ENCODE data around the gene DYNC1I1. TPM values are rescaled to one million over a fixed set of nuclear protein-coding genes. Genes with fewer than 3 reads are reported as not detected.

The DYNC1I1 gene
- total RNA-seq, 1 donor from 2014 or later: 2.3 TPM

DNA sequence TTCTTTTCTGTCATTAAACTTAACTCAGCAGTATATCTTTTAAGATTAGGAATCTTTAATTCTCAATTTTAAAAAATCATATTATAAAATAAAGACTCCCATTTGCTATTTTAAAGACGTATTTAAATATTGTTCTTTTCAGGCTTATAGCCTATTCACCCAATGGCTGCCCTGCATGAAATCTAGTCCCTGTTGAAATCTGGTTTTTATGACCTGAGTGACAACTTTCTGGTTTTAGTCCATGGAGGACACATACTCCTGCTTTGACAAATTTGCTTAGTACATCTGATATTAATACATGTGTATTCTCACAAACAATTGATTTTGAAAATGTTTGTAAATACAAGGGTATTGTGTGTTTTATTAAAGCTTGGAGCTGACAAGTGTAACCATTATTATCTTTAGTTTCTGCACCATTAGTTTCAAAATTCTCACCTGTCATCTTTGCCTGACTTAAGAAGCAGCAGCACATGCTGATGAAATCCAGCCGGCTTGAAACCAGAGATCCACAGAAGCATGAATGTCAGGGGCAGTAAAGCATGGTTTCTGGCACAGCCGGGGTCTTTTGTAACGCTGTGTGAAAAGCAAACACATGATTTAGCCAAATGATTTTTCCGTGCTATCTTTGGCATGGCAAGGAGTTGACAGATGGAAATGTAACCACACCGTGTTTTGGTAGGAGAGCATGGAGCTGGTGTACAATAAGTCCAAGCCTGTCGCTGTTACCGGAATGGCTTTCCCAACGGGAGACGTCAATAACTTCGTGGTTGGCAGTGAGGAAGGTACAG is 262.8 kb downstream of the DYNC1I1 start:
- ATAC-seq: no peak
- no peaks in the 10 kb centered on the region for H3K4me1 ChIP-seq
- H3K36me3 ChIP-seq: no peaks in the 10 kb centered on the region
- H3K27me3 ChIP-seq: no peaks in the 10 kb centered on the region
- no peak overlapping the region for H3K4me3 ChIP-seq
- intact Hi-C loops (cut with DNase I): no loop called here
- no peak for DNase-seq
- TF ChIP-seq, protein P1, sequence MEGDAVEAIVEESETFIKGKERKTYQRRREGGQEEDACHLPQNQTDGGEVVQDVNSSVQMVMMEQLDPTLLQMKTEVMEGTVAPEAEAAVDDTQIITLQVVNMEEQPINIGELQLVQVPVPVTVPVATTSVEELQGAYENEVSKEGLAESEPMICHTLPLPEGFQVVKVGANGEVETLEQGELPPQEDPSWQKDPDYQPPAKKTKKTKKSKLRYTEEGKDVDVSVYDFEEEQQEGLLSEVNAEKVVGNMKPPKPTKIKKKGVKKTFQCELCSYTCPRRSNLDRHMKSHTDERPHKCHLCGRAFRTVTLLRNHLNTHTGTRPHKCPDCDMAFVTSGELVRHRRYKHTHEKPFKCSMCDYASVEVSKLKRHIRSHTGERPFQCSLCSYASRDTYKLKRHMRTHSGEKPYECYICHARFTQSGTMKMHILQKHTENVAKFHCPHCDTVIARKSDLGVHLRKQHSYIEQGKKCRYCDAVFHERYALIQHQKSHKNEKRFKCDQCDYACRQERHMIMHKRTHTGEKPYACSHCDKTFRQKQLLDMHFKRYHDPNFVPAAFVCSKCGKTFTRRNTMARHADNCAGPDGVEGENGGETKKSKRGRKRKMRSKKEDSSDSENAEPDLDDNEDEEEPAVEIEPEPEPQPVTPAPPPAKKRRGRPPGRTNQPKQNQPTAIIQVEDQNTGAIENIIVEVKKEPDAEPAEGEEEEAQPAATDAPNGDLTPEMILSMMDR (IDR thresholded peaks at IDR 0.05): no peak
- no peak overlapping the region for H3K27ac ChIP-seq
- H3K9me3 ChIP-seq: no peaks in the 10 kb centered on the region

- H3K36me3 ChIP-seq: no peaks in the 10 kb centered on the region
- H3K9me3 ChIP-seq: no peaks in the 10 kb centered on the region
- no peaks in the 10 kb centered on the region for H3K27me3 ChIP-seq
- TF ChIP-seq, protein P1 (IDR thresholded peaks at IDR 0.05): no peak
- no peak overlapping the region for H3K4me3 ChIP-seq
- DNase-seq: no peak
- ATAC-seq: no peak
- intact Hi-C loops (cut with DNase I): no loop called here
- no peaks in the 10 kb centered on the region for H3K4me1 ChIP-seq
- H3K27ac ChIP-seq: no peak overlapping the region
These were observed 268.0 kb downstream of the DYNC1I1 start for GRCh38 chr7:96040250-96040772.

DNA sequence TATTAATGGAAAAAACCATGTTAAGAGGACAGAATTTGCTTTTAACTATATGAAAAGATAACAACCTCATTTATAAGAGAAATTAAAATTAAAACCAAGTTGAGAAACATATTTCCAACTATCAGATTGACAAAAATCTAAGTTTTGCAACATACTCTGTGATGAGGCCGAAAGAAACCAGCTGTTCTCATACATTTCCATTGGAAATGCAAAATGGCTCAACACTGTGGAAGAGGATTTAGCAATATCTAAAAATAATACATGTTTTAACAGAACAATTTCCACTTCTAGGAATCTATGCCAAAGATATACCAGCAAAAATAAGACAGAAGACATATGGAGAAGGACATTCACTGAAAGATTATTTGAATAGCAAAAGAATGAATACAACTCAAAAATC is 268.8 kb downstream of the DYNC1I1 start:
- H3K27ac ChIP-seq: no peak overlapping the region
- TF ChIP-seq, protein P1 (IDR thresholded peaks at IDR 0.05): no peak
- H3K27me3 ChIP-seq: no peaks in the 10 kb centered on the region
- intact Hi-C loops (cut with DNase I): no loop called here
- no peak overlapping the region for H3K4me3 ChIP-seq
- no peak for ATAC-seq
- DNase-seq: no peak
- H3K4me1 ChIP-seq: no peaks in the 10 kb centered on the region
- no peaks in the 10 kb centered on the region for H3K36me3 ChIP-seq
- H3K9me3 ChIP-seq: no peaks in the 10 kb centered on the region

GRCh38 chr7:96045181-96045580 is 272.8 kb downstream of the DYNC1I1 start:
- intact Hi-C loops (cut with DNase I): no loop called here
- TF ChIP-seq, protein P1 (IDR thresholded peaks at IDR 0.05): no peak
- Histone ChIP-seq H3K4me3 (no peak overlapping the region), H3K36me3 (no peaks in the 10 kb centered on the region), H3K9me3 (no peaks in the 10 kb centered on the region), H3K27me3 (no peaks in the 10 kb centered on the region), H3K27ac (no peak overlapping the region), H3K4me1 (no peaks in the 10 kb centered on the region)
- DNase-seq (no peak), ATAC-seq (no peak)

DNA sequence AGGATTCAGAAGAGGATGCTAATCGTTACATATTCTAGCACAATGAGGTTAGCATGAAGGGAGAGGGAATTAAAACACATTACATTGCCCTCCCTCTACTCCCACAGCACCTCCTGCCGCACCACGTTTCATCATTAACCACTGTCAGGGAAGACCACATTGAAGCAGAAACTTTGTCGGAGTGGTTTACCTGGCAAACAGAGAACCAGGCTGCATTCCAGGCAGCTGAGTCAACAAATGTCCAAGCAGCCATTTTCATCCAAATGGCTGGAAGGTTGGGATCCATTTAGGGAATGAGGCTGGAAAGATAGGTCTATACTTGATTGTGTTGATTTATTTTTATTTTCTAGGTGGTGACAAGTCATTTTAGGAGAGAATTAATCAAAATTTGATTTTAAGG is 273.6 kb downstream of the DYNC1I1 start:
- Histone ChIP-seq H3K27ac (no peak overlapping the region), H3K4me3 (no peak overlapping the region), H3K4me1 (no peaks in the 10 kb centered on the region), H3K27me3 (no peaks in the 10 kb centered on the region), H3K9me3 (no peaks in the 10 kb centered on the region), H3K36me3 (no peaks in the 10 kb centered on the region)
- TF ChIP-seq, protein P1 (IDR thresholded peaks at IDR 0.05): no peak
- ATAC-seq (no peak), DNase-seq (no peak)
- intact Hi-C loops (cut with DNase I): no loop called here
